Mesothelial cell of epicardium (in vitro differentiated cells): ENCODE measurements around the gene RAD18. TPM values are rescaled to one million over a fixed set of nuclear protein-coding genes. Genes with fewer than 3 reads are reported as not detected.

Source experiments
- total RNA-seq: library from RNA; stranded (reverse); gene quantifications from 3 replicates; pipeline ENCODE4 v1.2.1, GENCODE V29; 2021

RAD18 gene
- total RNA-seq, 1 donor from 2014 or later = 23.2 TPM

Other genes with a start within 250 kb of the RAD18 start
- gene CAV3, start 229.7 kb downstream of the RAD18 start, total RNA-seq = not detected in 3 replicates
- gene OXTR, start 193.9 kb downstream of the RAD18 start, total RNA-seq = 12.7 to 13.5 TPM (median 12.9 TPM) in 3 replicates